Measurements from ENCODE around the gene MR1.

MR1 gene

GRCh38 chr1:181064702-181065101 is 30.9 kb downstream of the MR1 start:
- no peak for DNase-seq

GRCh38 chr1:181073638-181074037 is 39.9 kb downstream of the MR1 start:
- peak; percentile 34 for DNase-seq

- no peak for DNase-seq
These were observed 42.1 kb downstream of the MR1 start for GRCh38 chr1:181075766-181076350.

GRCh38 chr1:181076852-181077251 is 43.1 kb downstream of the MR1 start:
- DNase-seq: no peak

- no peak for DNase-seq
These were observed 43.9 kb downstream of the MR1 start for GRCh38 chr1:181077576-181078242.

GRCh38 chr1:181079382-181079781 is 45.6 kb downstream of the MR1 start:
- no peak for DNase-seq

- no peak for DNase-seq
These were observed 46.1 kb downstream of the MR1 start for GRCh38 chr1:181079920-181080319.

GRCh38 chr1:181080556-181080955 is 46.8 kb downstream of the MR1 start:
- no peak for DNase-seq

- no peak for DNase-seq
These were observed 47.6 kb downstream of the MR1 start for GRCh38 chr1:181081395-181081794.

- DNase-seq: no peak
These were observed 50.2 kb downstream of the MR1 start for GRCh38 chr1:181083842-181084605.

- DNase-seq: no peak
These were observed 50.8 kb downstream of the MR1 start for GRCh38 chr1:181084606-181084969.

GRCh38 chr1:181086091-181086490 is 52.3 kb downstream of the MR1 start:
- DNase-seq: no peak

GRCh38 chr1:181086926-181087325 is 53.1 kb downstream of the MR1 start:
- DNase-seq: no peak

- DNase-seq: no peak
These were observed 53.7 kb downstream of the MR1 start for GRCh38 chr1:181087400-181087901.

- peak; percentile 98 for DNase-seq
These were observed 54.6 kb downstream of the MR1 start, which contains the start of gene IER5 for GRCh38 chr1:181088079-181089016. Gene IER5 (plus strand): TSS chr1:181088700. CDS start chr1:181088903, 203 bp downstream.

- no peak for DNase-seq
These were observed 55.4 kb downstream of the MR1 start for GRCh38 chr1:181089017-181089675.

GRCh38 chr1:181089676-181090544 is 56.1 kb downstream of the MR1 start:
- DNase-seq: peak; percentile 28

- DNase-seq: peak; percentile 16
These were observed 56.9 kb downstream of the MR1 start for GRCh38 chr1:181090641-181091126.

- DNase-seq: no peak
These were observed 57.7 kb downstream of the MR1 start for GRCh38 chr1:181091309-181092040.

- DNase-seq: no peak
These were observed 58.3 kb downstream of the MR1 start for GRCh38 chr1:181092056-181092455.

All from T1000 (cell line).